ENCODE results near the gene RYR3. TPM values are rescaled to one million over a fixed set of nuclear protein-coding genes. Genes with fewer than 3 reads are reported as not detected.
A peak's percentile ranks its signal among the peaks of the same experiment; 100 is the strongest.
"Not testable (repeated sequence)": the region's sequence is repeated elsewhere in the genome, so short reads cannot be mapped to it uniquely, and the experiment has no call there.

The RYR3 gene
- polyA plus RNA-seq, 1 donor, result 54.3 TPM

GRCh38 chr15:33757516-33758232 is 446.9 kb downstream of the RYR3 start:
- no peak for DNase-seq (ENCODE audit: low read depth)

- no peak for DNase-seq (ENCODE audit: low read depth)
These were observed 455.6 kb downstream of the RYR3 start for GRCh38 chr15:33766389-33766788.

DNA sequence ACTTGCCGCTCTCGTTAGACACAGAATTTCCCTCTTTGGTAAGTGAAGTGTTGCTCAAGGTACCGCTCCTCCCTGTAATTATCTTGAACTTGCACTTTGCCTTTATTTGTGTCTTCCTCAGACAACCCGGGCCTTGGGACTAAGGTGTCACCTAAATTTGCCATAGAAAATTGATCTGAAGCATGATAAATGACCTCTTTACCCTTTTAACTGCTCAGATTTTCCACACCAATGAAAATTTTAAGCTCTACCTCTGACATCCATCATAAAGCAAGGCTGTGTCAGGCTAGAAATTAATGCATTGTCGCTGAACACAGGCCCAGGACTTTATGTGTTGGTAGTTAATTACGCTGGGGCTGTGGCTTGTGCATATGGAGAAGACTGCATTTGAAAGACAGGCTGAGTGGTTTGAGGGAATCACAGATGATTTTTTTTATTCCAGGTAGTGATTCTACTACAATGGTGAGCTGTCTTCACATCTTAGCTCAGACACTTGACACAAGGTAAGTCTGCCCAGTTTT is 458.0 kb downstream of the RYR3 start:
- DNase-seq (ENCODE audit: low read depth), result no peak

DNA sequence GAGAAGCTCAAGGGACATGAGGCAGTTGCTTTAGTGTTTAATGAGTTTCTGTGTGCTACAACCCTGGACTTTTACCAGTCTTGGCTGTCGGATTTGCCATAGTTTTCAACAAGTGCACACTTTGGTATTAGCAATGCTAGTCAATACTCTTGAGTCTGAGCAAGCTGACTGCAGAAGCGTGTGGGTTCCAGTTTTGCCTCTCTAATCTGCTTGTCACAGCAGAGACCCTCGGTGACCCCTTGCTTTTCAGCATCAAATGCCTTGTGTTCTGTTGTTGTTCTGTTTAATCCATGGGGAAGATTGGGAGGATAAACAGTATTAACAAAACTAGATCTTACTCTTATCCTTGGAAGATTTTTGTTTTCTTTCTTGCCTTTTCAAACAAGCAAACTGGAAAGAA is 463.2 kb downstream of the RYR3 start:
- DNase-seq (ENCODE audit: low read depth), result no peak

DNA sequence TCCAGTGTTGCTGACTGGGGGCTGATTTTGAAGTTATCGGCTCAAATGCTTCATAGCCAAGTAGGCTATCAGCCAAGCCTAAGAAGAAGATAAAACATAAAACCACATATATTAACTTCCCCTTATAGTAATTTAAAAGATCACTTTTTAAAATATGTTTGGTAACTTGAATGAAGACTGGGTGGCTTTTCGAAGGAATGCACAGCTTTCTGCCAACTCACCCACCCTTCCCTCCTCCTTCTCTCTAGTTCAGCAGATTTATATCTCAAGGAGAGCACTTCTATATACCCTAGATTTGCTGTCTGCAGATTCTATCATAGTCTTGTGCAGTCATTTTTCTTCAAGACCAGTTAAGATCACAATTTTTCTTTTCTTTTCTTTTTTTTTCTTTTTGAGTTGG is 468.1 kb downstream of the RYR3 start:
- no peak for DNase-seq (ENCODE audit: low read depth)

DNA sequence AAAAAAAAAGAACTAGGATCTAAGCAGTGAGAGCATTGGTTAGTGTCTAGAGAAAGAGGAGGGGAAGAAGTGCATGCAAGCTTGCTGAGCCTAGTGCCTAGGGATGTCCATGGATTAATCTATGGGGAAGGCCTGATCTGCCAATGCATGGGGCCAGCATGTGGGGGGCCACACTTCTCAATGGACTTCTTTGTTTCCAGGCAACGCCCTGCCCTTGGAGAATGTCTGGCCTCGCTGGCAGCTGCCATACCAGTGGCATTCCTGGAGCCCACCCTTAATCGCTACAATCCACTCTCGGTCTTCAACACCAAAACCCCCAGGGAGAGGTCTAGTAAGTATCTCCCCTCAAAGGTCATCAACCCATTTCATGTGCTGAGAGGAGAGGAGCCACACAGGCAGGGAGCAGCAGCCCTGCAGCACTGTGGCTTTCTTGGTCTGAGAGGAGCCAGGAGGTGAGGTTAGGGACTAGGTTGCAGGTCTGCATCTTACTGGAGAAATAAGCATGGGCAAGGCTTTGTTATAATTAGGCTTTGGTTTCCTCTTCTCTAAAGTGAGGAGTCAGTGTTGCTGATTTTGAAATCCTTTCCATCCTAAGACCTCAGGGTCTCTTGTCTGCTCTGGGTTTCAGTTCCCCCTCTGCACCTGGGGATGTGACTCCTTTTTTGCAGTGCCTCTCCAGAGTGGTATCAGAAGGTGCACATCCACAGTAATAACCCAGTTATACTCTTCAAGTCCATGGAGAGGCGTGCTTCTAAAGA is 469.4 kb downstream of the RYR3 start:
- no peak for DNase-seq (ENCODE audit: low read depth)

GRCh38 chr15:33782966-33783365 is 472.2 kb downstream of the RYR3 start:
- DNase-seq (ENCODE audit: low read depth), result no peak

GRCh38 chr15:33785366-33785765 is 474.6 kb downstream of the RYR3 start:
- DNase-seq (ENCODE audit: low read depth), result no peak

- no peak for DNase-seq (ENCODE audit: low read depth)
These were observed 478.3 kb downstream of the RYR3 start for GRCh38 chr15:33788906-33789540.

DNA sequence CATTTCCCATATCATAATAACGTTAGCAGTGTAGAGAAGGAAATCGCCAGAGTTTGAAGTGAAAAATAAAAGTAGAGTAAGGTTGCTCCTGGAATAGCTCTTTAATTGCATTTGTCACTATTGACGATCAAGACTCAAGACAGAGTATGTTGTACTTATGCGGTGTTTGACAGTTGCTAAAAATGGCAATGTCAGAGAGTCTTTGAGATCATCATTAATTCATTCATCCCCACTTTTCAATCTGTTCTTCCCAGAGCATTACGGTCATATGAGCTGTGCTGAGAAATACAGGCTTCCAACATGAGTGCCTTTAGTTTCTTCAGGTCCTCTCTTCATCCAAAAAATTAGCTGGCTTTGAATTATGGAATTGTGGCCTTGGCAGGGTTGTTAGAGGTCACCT is 483.7 kb downstream of the RYR3 start:
- DNase-seq (ENCODE audit: low read depth), result no peak

- DNase-seq (ENCODE audit: low read depth), result no peak
These were observed 484.3 kb downstream of the RYR3 start for GRCh38 chr15:33795070-33795469.

GRCh38 chr15:33797651-33798050 is 486.9 kb downstream of the RYR3 start:
- no peak for DNase-seq (ENCODE audit: low read depth)

DNA sequence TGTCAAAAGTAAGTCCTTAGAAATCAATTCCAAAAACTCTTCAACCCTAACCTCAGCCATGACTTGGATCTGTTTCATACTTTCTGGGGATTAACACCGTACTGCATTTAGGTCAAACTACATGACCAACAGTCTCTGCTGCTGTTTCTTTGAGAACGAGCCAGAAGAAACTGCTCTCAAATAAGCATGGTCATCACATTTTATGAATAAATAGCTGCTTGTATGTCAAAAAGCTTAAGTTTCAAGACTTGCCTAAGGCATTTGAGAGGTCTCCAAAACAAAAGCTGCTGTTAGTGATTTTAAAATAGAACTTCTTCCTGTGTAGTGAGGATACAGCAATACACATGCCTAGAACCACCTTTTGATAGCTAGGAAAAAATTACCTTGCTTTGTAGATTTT is 491.2 kb downstream of the RYR3 start:
- DNase-seq (ENCODE audit: low read depth), result no peak

GRCh38 chr15:33807665-33808064 is 496.9 kb downstream of the RYR3 start:
- no peak for DNase-seq (ENCODE audit: low read depth)

- DNase-seq (ENCODE audit: low read depth), result no peak
These were observed 498.1 kb downstream of the RYR3 start for GRCh38 chr15:33808720-33809457.

DNA sequence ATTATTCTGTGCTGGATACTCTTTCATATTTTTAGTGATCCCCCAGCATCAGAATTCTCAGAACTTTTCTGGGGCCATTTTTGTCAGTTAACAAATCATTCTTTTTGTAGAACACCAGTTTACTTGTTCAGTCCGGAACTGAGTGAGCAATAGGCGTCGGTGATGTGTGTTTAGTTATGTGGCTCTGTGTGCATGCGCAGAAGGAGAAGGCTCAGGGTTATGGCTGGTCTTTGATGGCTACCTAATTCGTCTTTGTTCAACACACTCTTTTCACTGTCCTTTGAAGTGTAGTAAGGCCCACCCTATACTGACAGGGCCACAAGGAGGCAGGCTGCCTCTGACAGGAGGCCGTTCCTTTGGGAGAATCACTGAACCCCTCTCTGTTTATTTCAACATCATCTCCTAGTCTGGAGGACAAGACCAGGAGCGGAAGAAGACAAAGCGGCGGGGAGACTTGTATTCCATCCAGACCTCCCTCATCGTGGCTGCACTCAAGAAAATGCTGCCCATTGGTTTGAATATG is 499.4 kb downstream of the RYR3 start:
- no peak for DNase-seq (ENCODE audit: low read depth)

GRCh38 chr15:33810806-33811205 is 500.0 kb downstream of the RYR3 start:
- DNase-seq (ENCODE audit: low read depth), result peak; percentile 8

DNA sequence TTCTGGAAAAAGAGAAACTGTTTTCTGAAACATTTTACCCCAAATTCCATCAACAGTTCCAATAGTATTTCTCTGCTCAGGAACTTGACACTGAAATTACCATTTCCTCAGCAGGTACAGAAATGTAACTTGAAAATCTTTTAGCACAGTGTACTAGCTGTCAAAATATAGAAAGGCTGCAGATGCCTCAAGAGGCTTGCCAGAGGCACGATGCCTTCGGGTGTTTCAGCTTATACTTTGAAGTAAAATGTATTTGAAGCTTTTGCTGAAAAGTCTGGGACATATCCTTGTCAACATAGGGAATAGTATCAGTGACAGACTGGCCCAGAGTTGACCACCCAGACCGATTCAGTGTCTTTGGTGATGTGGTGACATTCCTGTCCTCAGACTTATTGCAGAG is 503.1 kb downstream of the RYR3 start:
- no peak for DNase-seq (ENCODE audit: low read depth)

DNA sequence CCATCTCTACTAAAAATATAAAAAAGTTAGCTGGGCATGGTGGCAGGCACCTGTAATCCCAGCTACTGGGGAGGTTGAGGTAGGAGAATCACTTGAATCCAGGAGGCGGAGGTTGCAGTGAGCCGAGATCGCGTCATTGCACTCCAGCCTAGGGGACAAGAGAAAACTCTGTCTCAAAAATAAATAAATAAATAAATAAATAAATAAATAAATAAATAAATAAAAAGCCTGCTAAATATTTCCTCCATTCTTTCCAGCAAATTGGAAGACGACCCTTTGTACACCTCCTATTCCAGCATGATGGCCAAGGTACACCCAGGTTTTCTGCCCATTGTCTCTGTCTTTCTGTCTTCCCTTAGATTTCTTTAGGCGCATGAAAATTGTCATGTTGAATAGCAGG is 508.7 kb downstream of the RYR3 start:
- DNase-seq (ENCODE audit: low read depth), result not testable (repeated sequence)

GRCh38 chr15:33822479-33822878 is 511.7 kb downstream of the RYR3 start:
- DNase-seq (ENCODE audit: low read depth), result no peak

DNA sequence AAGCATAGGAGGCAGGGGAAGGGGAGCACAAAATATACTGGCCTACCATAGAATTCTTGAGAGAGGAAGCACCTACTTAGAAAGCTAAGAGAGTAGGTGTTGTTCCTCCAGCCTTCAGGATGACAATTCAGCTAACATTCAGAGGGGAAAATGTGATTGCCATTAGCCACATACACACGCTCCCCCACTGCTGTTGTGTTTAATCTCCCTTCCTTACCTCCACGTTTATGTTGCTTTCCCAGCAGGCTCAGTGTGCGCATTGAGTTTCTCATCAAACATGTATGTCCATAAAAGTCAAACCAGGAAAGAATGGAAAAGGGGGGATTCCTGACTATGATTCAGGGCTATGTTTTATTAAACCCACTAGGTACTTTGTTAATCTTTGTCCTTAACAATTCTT is 512.4 kb downstream of the RYR3 start:
- no peak for DNase-seq (ENCODE audit: low read depth)

- DNase-seq (ENCODE audit: low read depth), result no peak
These were observed 514.7 kb downstream of the RYR3 start for GRCh38 chr15:33825453-33825852.
